Ascending aorta (tissue), 2 donors: ENCODE data around the gene PDPK1. TPM values are rescaled to one million over a fixed set of nuclear protein-coding genes. Genes with fewer than 3 reads are reported as not detected.
"Not testable (repeated sequence)": the region's sequence is repeated elsewhere in the genome, so short reads cannot be mapped to it uniquely, and the experiment has no call there.

Experiments
- DNase-seq, 2 donors: peaks; one replicate each; pipeline ENCODE4 v3.0.0-alpha.2; 2019; ENCODE audit warnings: low spot score in 2 of 2
- H3K27ac ChIP-seq, 2 donors: fragments of 200-600 bp; sonication (generic); one replicate each; pipeline ENCODE4 v1.5.1; 2016 to 2017; ENCODE audit warnings: mild to moderate bottlenecking in 1 of 2
- H3K27me3 ChIP-seq: fragments of 200-600 bp; sonication (generic); one replicate; pipeline ENCODE4 v1.5.1; 2017
- H3K36me3 ChIP-seq, 2 donors: fragments of 200-600 bp; sonication (generic); one replicate each; pipeline ENCODE4 v1.5.1; 2016
- H3K4me1 ChIP-seq, 2 donors: fragments of 200-600 bp; sonication (generic); one replicate each; pipeline ENCODE4 v1.5.1; 2016 to 2017; ENCODE audit warnings: mild to moderate bottlenecking in 1 of 2
- H3K4me3 ChIP-seq, 2 donors: fragments of 200-600 bp; sonication (generic); one replicate each; pipeline ENCODE4 v1.5.1; 2016 to 2017; ENCODE audit warnings: mild to moderate bottlenecking in 1 of 2
- H3K9me3 ChIP-seq, 2 donors: fragments of 200-600 bp; sonication (generic); one replicate each; pipeline ENCODE4 v1.5.1; 2016
- intact Hi-C: fragments of 100-400 bp; cut with DNase I; formaldehyde crosslinking; loops from one replicate; pipeline ENCODE4 v1.15.1; 2023
- total RNA-seq: library from RNA; depleted of rRNA; stranded (reverse); fragments of >200 nt; gene quantifications from one replicate; pipeline ENCODE4 v1.1.0, GENCODE V29; 2016
- TF ChIP-seq, protein P1 (sequence below), 3 experiments: fragments of 200-600 bp in 2 of 3; fragments of 450-650 bp in 1 of 3; sonication (generic) in 2 of 3; IDR thresholded peaks; one replicate each; pipeline ENCODE4 v1.5.1; 2016 to 2019; ENCODE audit warnings: antibody characterized with exemption in 3 of 3, mild to moderate bottlenecking in 1 of 3, moderate library complexity in 1 of 3

PDPK1 gene
- total RNA-seq, 1 donor from 2014 or later: 23.2 TPM

DNA sequence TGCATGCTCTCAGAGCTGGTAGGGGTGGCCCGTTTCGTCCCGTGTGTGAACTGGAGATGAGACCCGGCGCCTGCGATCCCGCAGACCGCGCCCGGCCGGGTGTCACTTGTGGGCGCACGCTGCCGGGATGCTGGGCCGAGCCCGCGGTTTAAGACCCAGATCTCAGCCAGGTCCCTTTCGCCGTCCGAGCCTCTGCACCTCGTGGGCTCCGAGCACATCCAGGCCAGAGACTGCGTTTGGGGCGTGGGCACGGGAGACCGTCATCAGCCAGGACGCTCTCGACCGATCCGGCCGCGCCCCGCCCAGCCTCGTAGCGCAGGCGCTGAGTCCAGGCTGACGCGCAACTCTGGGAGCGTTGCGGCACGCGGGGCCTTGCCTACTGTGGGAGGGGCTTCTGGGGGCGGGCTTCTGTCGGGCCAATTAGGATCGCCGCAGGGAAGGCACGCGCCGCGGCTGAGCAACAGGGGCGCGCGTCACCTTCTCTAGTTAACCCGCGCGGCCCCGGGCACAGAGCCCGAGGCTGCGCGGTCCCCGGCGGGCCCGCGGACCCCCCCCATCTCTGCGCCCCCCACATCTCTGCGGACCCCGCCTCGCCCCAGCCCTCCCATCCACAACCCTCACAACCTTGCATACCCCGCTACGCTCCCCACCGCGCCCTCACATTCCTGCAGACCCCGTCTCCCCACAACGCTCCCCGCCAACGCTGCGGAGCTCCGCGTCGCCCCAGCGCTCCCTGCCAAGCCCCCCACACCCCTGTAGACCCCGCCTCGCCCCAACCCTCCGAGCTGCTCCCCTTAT is 5.9 kb upstream of the PDPK1 start:
- H3K4me1 ChIP-seq: peaks cover 0 to 15% of the 10 kb centered on the region in 2 donors
- peak overlapping the region; percentile 70 to 80 for H3K4me3 ChIP-seq
- TF ChIP-seq, protein P1, sequence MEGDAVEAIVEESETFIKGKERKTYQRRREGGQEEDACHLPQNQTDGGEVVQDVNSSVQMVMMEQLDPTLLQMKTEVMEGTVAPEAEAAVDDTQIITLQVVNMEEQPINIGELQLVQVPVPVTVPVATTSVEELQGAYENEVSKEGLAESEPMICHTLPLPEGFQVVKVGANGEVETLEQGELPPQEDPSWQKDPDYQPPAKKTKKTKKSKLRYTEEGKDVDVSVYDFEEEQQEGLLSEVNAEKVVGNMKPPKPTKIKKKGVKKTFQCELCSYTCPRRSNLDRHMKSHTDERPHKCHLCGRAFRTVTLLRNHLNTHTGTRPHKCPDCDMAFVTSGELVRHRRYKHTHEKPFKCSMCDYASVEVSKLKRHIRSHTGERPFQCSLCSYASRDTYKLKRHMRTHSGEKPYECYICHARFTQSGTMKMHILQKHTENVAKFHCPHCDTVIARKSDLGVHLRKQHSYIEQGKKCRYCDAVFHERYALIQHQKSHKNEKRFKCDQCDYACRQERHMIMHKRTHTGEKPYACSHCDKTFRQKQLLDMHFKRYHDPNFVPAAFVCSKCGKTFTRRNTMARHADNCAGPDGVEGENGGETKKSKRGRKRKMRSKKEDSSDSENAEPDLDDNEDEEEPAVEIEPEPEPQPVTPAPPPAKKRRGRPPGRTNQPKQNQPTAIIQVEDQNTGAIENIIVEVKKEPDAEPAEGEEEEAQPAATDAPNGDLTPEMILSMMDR (IDR thresholded peaks at IDR 0.05): no peak
- H3K9me3 ChIP-seq: no peaks in the 10 kb centered on the region
- intact Hi-C loops: loop anchor here (1.0 to 10.0 kb wide), 7 partner anchors 19 to 1220 kb away; partner anchors contain the start of genes ATP6V0C, FLYWCH1, HCFC1R1 and THOC6
- H3K36me3 ChIP-seq: peaks cover 15 to 21% of the 10 kb centered on the region in 2 donors
- peak; percentile 94 to 99 for DNase-seq
- peak overlapping the region; percentile 97 for H3K27ac ChIP-seq
- H3K27me3 ChIP-seq: no peaks in the 10 kb centered on the region

DNA sequence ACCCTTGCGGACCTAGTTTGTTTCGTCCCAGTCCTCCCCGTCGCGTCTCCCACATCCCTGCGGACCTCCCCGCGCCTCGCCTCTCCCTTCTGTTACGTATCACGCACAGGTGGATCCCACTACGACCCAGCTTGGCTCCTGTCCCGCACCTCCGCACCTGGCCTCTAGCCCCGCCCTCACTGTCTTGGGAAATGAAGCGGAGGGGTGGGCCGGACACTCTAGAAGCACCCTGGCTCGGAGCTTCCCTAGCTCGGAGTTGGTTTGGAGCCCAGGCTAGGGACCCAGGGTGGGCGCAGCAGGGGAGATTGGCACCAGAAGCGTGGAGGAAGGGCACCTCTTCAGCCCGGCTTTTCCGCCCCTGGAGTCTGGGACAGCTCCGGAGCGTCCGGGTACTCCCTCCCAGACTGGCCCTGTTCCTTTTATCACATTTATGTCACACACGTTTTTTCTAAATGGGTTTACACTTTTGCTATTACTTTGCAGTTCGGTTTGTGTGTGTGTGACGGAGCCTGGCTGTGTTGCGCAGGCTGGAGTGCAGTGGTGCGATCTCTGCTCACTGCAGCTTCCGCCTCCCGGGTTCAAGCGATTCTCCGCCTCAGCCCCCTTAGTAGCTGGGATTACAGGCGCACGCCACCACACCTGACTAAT is 5.2 kb upstream of the PDPK1 start:
- peaks cover 12 to 16% of the 10 kb centered on the region in 2 donors for H3K36me3 ChIP-seq
- H3K4me1 ChIP-seq: peaks cover 0 to 15% of the 10 kb centered on the region in 2 donors
- intact Hi-C loops: loop anchor here (2.0 to 10.0 kb wide), 6 partner anchors 20 to 1220 kb away; partner anchors contain the start of genes ATP6V0C, FLYWCH1, HCFC1R1 and THOC6
- peak overlapping the region; percentile 70 to 80 for H3K4me3 ChIP-seq
- H3K27ac ChIP-seq: peak overlapping the region; percentile 97
- no peaks in the 10 kb centered on the region for H3K27me3 ChIP-seq
- H3K9me3 ChIP-seq: no peaks in the 10 kb centered on the region
- peak in 1 of 2 donors; percentile 85 for DNase-seq
- TF ChIP-seq, protein P1 (IDR thresholded peaks at IDR 0.05): no peak

DNA sequence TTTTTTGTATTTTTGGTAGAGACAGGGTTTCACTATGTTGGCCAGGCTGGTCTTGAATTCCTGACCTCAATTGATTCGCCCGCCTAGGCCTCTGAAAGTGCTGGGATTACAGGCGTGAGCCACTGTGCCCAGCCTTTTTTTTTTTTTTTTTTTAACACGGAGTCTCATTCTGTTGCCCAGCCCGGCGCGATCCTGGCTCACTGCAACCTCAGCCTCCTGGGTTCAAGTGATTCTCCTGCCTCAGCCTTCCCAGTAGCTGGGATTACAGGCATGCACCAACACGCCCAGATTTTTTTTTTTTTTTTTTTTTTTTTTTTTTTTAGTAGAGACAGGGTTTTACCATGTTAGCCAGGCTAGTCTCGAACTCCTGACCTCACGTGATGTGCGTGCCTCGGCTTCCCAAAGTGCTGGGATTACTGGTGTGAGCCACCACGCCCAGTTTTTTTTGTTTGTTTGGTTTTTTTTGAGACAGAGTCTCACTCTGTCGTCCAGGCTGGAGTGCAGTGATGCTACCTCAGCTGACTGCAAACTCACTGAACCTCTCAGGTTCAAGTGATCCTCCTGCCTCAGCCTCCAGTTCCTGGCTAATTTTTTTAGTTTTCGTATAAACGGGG is 4.6 kb upstream of the PDPK1 start:
- peaks cover 0 to 15% of the 10 kb centered on the region in 2 donors for H3K4me1 ChIP-seq
- not testable (repeated sequence) for H3K27me3 ChIP-seq, H3K9me3 ChIP-seq, DNase-seq
- intact Hi-C loops: loop anchor here (2.0 to 10.0 kb wide), 6 partner anchors 20 to 1221 kb away; partner anchors contain the start of genes ATP6V0C, FLYWCH1, HCFC1R1 and THOC6
- H3K36me3 ChIP-seq: peaks cover 9 to 10% of the 10 kb centered on the region in 2 donors
- H3K4me3 ChIP-seq: peak overlapping the region; percentile 70 to 80
- peak overlapping the region; percentile 97 for H3K27ac ChIP-seq

DNA sequence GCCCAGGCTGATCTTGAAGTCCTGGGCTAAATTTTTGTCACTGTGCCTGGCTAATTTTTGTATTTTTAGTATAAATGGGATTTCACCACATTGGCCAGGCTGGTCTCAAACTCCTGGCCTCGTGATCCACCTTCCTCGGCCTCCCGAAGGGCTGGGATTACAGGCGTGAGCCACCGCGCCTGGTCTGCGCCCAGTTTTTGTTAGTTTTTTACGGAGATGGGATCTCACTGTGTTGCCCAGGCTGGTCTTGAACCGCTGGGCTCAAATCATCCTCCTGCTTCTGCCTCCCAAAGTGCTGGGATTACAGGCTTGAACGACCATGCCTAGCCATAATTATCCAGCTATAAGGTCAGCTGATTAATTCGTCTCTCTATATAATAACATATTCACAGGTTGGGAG is 3.9 kb upstream of the PDPK1 start:
- H3K4me3 ChIP-seq: no peak overlapping the region
- peaks cover 2 to 3% of the 10 kb centered on the region in 2 donors for H3K36me3 ChIP-seq
- no peaks in the 10 kb centered on the region for H3K27me3 ChIP-seq
- peak overlapping the region in 1 of 2 donors; percentile 51 for H3K27ac ChIP-seq
- no peak for DNase-seq
- TF ChIP-seq, protein P1 (IDR thresholded peaks at IDR 0.05): no peak
- H3K9me3 ChIP-seq: no peaks in the 10 kb centered on the region
- intact Hi-C loops: loop anchor here (2.0 to 10.0 kb wide), 6 partner anchors 21 to 1222 kb away; partner anchors contain the start of genes ATP6V0C, FLYWCH1, HCFC1R1 and THOC6
- peaks cover 0 to 16% of the 10 kb centered on the region in 2 donors for H3K4me1 ChIP-seq

DNA sequence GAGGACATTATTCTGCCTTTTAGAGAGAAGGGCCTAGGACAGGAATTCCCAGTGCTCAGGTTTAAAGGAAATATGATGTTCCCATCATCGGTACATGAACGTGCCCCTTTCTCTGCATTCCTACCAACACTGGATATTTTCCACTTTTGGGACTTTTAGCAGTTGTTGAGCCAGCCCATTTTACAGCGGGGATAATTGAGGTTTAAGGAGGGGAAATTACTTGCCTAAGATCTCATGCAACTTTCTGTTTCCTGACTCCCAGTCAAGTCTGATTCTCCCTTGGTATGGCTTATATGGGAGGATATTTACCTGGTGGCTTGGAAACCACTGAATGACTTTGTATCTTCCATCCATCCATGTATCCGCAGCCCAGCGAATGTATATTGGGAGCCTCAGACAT is 3.5 kb upstream of the PDPK1 start:
- not testable (repeated sequence) for H3K27me3 ChIP-seq, H3K9me3 ChIP-seq, H3K4me3 ChIP-seq, H3K27ac ChIP-seq, DNase-seq, H3K36me3 ChIP-seq
- H3K4me1 ChIP-seq: peaks cover 4 to 20% of the 10 kb centered on the region in 2 donors
- intact Hi-C loops: loop anchor here (5.0 to 10.0 kb wide), 5 partner anchors 138 to 1222 kb away; partner anchors contain the start of genes FLYWCH1, HCFC1R1, THOC6 and TNFRSF12A

DNA sequence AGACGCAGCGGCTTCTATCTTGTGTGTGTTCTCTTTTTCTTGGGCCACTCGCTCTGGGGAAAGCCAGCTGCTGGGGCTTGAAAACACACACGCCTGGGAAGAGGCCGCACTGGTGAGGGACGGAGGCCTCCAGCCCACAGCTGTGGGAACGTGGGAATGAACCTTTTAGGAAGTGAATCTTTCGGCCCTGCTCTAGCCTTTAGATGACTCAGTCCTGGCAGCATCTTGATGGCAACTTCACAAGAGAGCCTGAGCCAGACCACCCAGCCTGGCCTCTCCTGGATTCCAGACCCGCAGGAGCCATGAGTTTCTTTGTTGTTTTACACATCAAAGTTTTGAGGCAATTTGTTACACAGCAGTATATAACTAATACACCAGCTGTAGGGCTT is 2.2 kb upstream of the PDPK1 start:
- H3K9me3 ChIP-seq: no peaks in the 10 kb centered on the region
- intact Hi-C loops: loop anchor here (10.0 kb wide), 3 partner anchors 379 to 619 kb away; partner anchors contain the start of genes FLYWCH1, HCFC1R1, THOC6 and TNFRSF12A
- peaks cover 7 to 32% of the 10 kb centered on the region in 2 donors for H3K4me1 ChIP-seq
- H3K27ac ChIP-seq: peak overlapping the region; percentile 25 to 44
- no peak overlapping the region for H3K4me3 ChIP-seq
- DNase-seq: peak in 1 of 2 donors; percentile 80
- H3K36me3 ChIP-seq: no peaks in the 10 kb centered on the region
- no peaks in the 10 kb centered on the region for H3K27me3 ChIP-seq
- TF ChIP-seq, protein P1 (IDR thresholded peaks at IDR 0.05): no peak

DNA sequence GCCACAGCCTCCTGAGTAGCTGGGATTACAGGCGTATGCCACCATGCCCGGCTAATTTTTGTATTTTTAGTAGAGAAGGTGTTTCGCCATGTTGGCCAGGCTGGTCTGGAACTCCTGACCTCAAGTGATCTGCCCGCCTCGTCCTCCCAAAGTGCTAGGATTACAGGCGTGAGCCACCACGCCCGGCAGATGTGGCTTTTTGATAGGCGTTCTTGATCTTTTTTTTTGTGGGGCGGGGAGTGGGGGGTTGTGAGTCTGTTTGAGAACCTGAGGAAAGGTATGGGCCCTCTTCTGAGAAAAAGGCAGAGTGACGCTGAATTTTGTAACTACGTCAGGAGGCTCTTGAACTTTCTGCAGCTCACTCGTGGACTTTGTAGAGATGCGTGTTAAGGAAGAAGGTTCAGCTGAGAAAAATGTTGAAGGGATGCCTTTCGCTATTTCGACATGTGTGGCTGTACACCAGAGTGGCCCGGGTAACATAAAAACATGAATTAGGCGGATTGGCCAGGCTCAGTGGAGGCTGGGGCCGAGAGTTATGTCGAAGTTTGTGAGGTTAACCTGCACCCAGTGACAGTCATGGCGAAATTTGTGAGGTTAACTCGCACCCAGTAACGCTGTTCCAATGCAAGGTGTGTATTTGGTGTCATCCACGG is 1.5 kb downstream of the PDPK1 start:
- not testable (repeated sequence) for DNase-seq, H3K9me3 ChIP-seq, H3K36me3 ChIP-seq, H3K27me3 ChIP-seq, H3K27ac ChIP-seq
- intact Hi-C loops: loop anchor here (10.0 kb wide), 3 partner anchors 375 to 615 kb away; partner anchors contain the start of genes FLYWCH1, HCFC1R1, THOC6 and TNFRSF12A
- H3K4me3 ChIP-seq: peak overlapping the region in 1 of 2 donors; percentile 83
- peaks cover 7 to 23% of the 10 kb centered on the region in 2 donors for H3K4me1 ChIP-seq
